K562 (cell line): ENCODE results near the gene SLFNL1. TPM values are rescaled to one million over a fixed set of nuclear protein-coding genes. Genes with fewer than 3 reads are reported as not detected.
A peak's percentile ranks its signal among the peaks of the same experiment; 100 is the strongest.

Experiments
- ATAC-seq: fragments of 200-7000 bp; cut with Tn5 transposase; 3 replicates; pipeline ENCODE4 v1.9.1; 2020; ENCODE audit warnings: moderate library complexity
- BruUV-seq: library from RNA; stranded (reverse); fragments of 400-500 nt; replicated peaks from 2 replicates; lab custom pipeline; 2021; lab: Mats Ljungman, UMichigan
- CTCF ChIA-PET: fragments of 300-600 bp; formaldehyde crosslinking; extraction: SDS; loops from one replicate; lab custom pipeline; 2021; ENCODE audit warnings: low intra/inter-chr PET ratio; lab: Yijun Ruan, JAX
- POLR2A ChIA-PET: fragments of 300-600, 350-650 bp; sonication (Branson Sonifier 250); formaldehyde crosslinking; extraction: SDS; loops from one replicate; lab custom pipeline; 2021; ENCODE audit warnings: antibody characterized with exemption, inconsistent platforms; lab: Yijun Ruan, JAX
- DNase-seq, 4 experiments: peaks; one replicate each; pipeline versions ENCODE4 v3.0.0 to v3.0.0-alpha.2; 2011 to 2018; ENCODE audit warnings: low spot score in 3 of 4, mixed read lengths in 3 of 4; ENCODE audit errors: extremely low read depth in 1 of 4
- FAIRE-seq: peaks from 2 replicates; lab custom pipeline; 2011; peaks lifted over from hg19 to GRCh38; lab: Jason Lieb, UNC
- H2AFZ ChIP-seq: 2 replicates; pipeline ENCODE4 v1.6.0; 2011; ENCODE audit warnings: low read depth, low read length, control low read depth, inconsistent platforms
- H3K27ac ChIP-seq: fragments of 200-600 bp; 3 replicates; pipeline ENCODE4 v1.8.0; 2011; ENCODE audit warnings: low read depth, mild to moderate bottlenecking, control low read depth, inconsistent platforms, low read length, moderate library complexity, mixed read lengths; ENCODE audit errors: extremely low read depth
- H3K27me3 ChIP-seq, 2 experiments: fragments of 300-600 bp in 1 of 2; 2 replicates in 1 of 2; 3 replicates in 1 of 2; pipeline versions ENCODE4 v1.6.0 to v1.8.0; 2011; ENCODE audit warnings: inconsistent platforms in 2 of 2, low read length in 2 of 2, mild to moderate bottlenecking in 1 of 2, mixed read lengths in 1 of 2, moderate library complexity in 1 of 2; ENCODE audit not compliant: control insufficient read depth in 2 of 2, insufficient read depth in 2 of 2
- H3K36me3 ChIP-seq: fragments of 300-600 bp; 3 replicates; pipeline ENCODE4 v1.8.0; 2011; ENCODE audit warnings: mild to moderate bottlenecking, low read length, inconsistent platforms; ENCODE audit not compliant: control insufficient read depth, insufficient read depth
- H3K4me1 ChIP-seq, 2 experiments: fragments of 200-600 bp in 1 of 2; replicated peaks in 1 of 2; 2 replicates in 1 of 2; 3 replicates in 1 of 2; pipeline versions ENCODE4 v1.5.1 to v1.8.0; 2011; ENCODE audit warnings: inconsistent platforms in 2 of 2, low read length in 2 of 2, mild to moderate bottlenecking in 1 of 2, mixed read lengths in 1 of 2, moderate library complexity in 1 of 2; ENCODE audit not compliant: control insufficient read depth in 2 of 2, insufficient read depth in 2 of 2
- H3K4me2 ChIP-seq: 2 replicates; pipeline ENCODE4 v1.6.1; 2011; ENCODE audit warnings: low read length, control low read depth, inconsistent platforms, mixed read lengths; ENCODE audit not compliant: insufficient read depth
- H3K4me3 ChIP-seq: fragments of 200-600 bp; sonication (generic), shearing (Covaris generic); 2 replicates; pipeline ENCODE4 v1.5.1; 2016; ENCODE audit warnings: control low read depth, inconsistent platforms
- H3K79me2 ChIP-seq: fragments of 200-600 bp; 3 replicates; pipeline ENCODE4 v1.8.0; 2011; ENCODE audit warnings: low read length, inconsistent platforms; ENCODE audit not compliant: control insufficient read depth, insufficient read depth
- H3K9ac ChIP-seq, 2 experiments: 2 replicates each; pipeline versions ENCODE4 v1.6.0 to v1.6.1; 2011; ENCODE audit warnings: low read depth in 2 of 2, low read length in 2 of 2, control low read depth in 1 of 2, inconsistent platforms in 1 of 2, mild to moderate bottlenecking in 1 of 2, mixed read lengths in 1 of 2; ENCODE audit not compliant: insufficient read depth in 1 of 2
- H3K9me1 ChIP-seq: one replicate; pipeline ENCODE4 v1.6.0; 2011; ENCODE audit warnings: inconsistent platforms, mild to moderate bottlenecking, low read length, moderate library complexity; ENCODE audit not compliant: control insufficient read depth, insufficient read depth
- H3K9me3 ChIP-seq: replicated peaks from 2 replicates; pipeline ENCODE4 v1.5.1; 2011; ENCODE audit warnings: low read depth, low read length, inconsistent platforms; ENCODE audit not compliant: control insufficient read depth, insufficient read depth
- H4K20me1 ChIP-seq: replicated peaks from 2 replicates; pipeline ENCODE4 v1.6.1; 2011; ENCODE audit warnings: low read length, inconsistent platforms, mixed read lengths; ENCODE audit not compliant: control insufficient read depth, insufficient read depth
- ESRRA ChIP-seq: fragments of 450-650 bp; IDR thresholded peaks from 2 replicates; pipeline ENCODE4 v1.6.1; 2014; ENCODE audit warnings: low read depth, mild to moderate bottlenecking, moderate library complexity, borderline replicate concordance
- HDGF ChIP-seq: fragments of 450-650 bp; IDR thresholded peaks from 2 replicates; pipeline ENCODE4 v1.6.1; 2016
- MBD2 ChIP-seq: sonication (generic); IDR thresholded peaks from 2 replicates; pipeline ENCODE4 v1.6.1; 2016; ENCODE audit warnings: low read depth, borderline replicate concordance
- MEIS2 ChIP-seq: fragments of 450-650 bp; IDR thresholded peaks from 2 replicates; pipeline ENCODE4 v1.6.1; 2014; ENCODE audit warnings: mild to moderate bottlenecking; ENCODE audit not compliant: partially characterized antibody
- NCOA4 ChIP-seq: fragments of 450-650 bp; IDR thresholded peaks from 2 replicates; pipeline ENCODE4 v1.6.1; 2018; ENCODE audit warnings: mild to moderate bottlenecking; ENCODE audit not compliant: partially characterized antibody
- RUNX1 ChIP-seq: sonication (generic); IDR thresholded peaks from 2 replicates; pipeline ENCODE4 v1.6.1; 2016; ENCODE audit warnings: antibody characterized with exemption, low read depth
- TAL1 ChIP-seq: fragments of 450-650 bp; IDR thresholded peaks from 2 replicates; pipeline ENCODE4 v1.6.1; 2016; ENCODE audit warnings: mild to moderate bottlenecking
- TEAD1 ChIP-seq, 2 experiments: fragments of 450-650 bp in 1 of 2; sonication (generic) in 1 of 2; formaldehyde crosslinking; IDR thresholded peaks; 2 replicates each; pipeline versions ENCODE4 v1.4.0 to v1.8.0; 2020 to 2022; ENCODE audit warnings: mild to moderate bottlenecking in 2 of 2, missing genetic modification reagents in 1 of 2
- TEAD4 ChIP-seq, 2 experiments: sonication (generic) in 1 of 2; formaldehyde crosslinking in 1 of 2; IDR thresholded peaks; 2 replicates each; pipeline versions ENCODE4 v1.6.1 to v1.8.0; 2012 to 2022; ENCODE audit warnings: borderline replicate concordance in 1 of 2, inconsistent platforms in 1 of 2, low read length in 1 of 2, mild to moderate bottlenecking in 1 of 2, missing genetic modification reagents in 1 of 2
- ZNF174 ChIP-seq: fragments of 250-450 bp; sonication (Bioruptor Pico); IDR thresholded peaks from 2 replicates; pipeline ENCODE4 v1.4.0; 2020; ENCODE audit warnings: mild to moderate bottlenecking
- WGBS: fragments of 100-300 bp; shearing (Covaris generic); methylation state at CpG from one replicate; pipeline ENCODE4 v1.1.6; 2016; ENCODE audit warnings: low coverage, mixed read lengths; ENCODE audit not compliant: insufficient coverage; ENCODE audit errors: missing lambda C conversion rate; 5-methylcytosine and 5-hydroxymethylcytosine counted together
- in situ Hi-C: fragments of 300-500 bp; cut with MboI; formaldehyde crosslinking; loops from 4 replicates; pipeline ENCODE4 v1.15.0; 2018; ENCODE audit warnings: inconsistent platforms, mixed read lengths
- intact Hi-C: fragments of 100-400 bp; cut with micrococcal nuclease; formaldehyde crosslinking; loops from 2 replicates; pipeline ENCODE4 v1.14.2; 2022
- polyA plus RNA-seq, 8 experiments: library from polyadenylated mRNA; depleted of rRNA in 4 of 8; stranded (reverse) in 5 of 8; unstranded in 3 of 8; fragments of >200 nt; fragmentation: Nextera tagmentation in 2 of 8; fragmentation: Illumina TruSeq in 1 of 8; extraction: Ambion mirVana in 2 of 8; extraction: Trizol in 1 of 8; gene quantifications; 2 replicates each; pipeline versions ENCODE4 v1.2.1 to v1.2.3, GENCODE V29; 2011 to 2014; ENCODE audit warnings: inconsistent platforms in 1 of 8, missing spikeins in 1 of 8
- total RNA-seq, 7 experiments: library from RNA; depleted of rRNA in 6 of 7; stranded (reverse); fragments of >200 nt in 6 of 7; fragmentation: Illumina TruSeq in 2 of 7; extraction: Trizol in 2 of 7; gene quantifications; 2 replicates each; pipeline versions ENCODE4 v1.2.1 to v1.2.3, GENCODE V29; 2011 to 2021; ENCODE audit warnings: low replicate concordance in 1 of 7
- TF ChIP-seq, protein P1 (sequence below): sonication (generic); formaldehyde crosslinking; IDR thresholded peaks from 2 replicates; pipeline ENCODE4 v1.5.0; 2020; ENCODE audit warnings: missing genetic modification reagents
- TF ChIP-seq, protein P2 (sequence below), 2 experiments: fragments of 450-650 bp in 1 of 2; sonication (generic) in 1 of 2; formaldehyde crosslinking in 1 of 2; IDR thresholded peaks; 2 replicates each; pipeline versions ENCODE4 v1.7.1 to v1.9.0; 2016 to 2022; ENCODE audit warnings: inconsistent platforms in 1 of 2, mild to moderate bottlenecking in 1 of 2, missing genetic modification reagents in 1 of 2

SLFNL1 gene
- total and polyA plus RNA-seq, 9 of the 15 experiments (the other 6 are each of a cell fraction or from before 2014, with no cell fraction given), result 0.05 to 0.14 (median 0.06) TPM; not detected in 5

DNA sequence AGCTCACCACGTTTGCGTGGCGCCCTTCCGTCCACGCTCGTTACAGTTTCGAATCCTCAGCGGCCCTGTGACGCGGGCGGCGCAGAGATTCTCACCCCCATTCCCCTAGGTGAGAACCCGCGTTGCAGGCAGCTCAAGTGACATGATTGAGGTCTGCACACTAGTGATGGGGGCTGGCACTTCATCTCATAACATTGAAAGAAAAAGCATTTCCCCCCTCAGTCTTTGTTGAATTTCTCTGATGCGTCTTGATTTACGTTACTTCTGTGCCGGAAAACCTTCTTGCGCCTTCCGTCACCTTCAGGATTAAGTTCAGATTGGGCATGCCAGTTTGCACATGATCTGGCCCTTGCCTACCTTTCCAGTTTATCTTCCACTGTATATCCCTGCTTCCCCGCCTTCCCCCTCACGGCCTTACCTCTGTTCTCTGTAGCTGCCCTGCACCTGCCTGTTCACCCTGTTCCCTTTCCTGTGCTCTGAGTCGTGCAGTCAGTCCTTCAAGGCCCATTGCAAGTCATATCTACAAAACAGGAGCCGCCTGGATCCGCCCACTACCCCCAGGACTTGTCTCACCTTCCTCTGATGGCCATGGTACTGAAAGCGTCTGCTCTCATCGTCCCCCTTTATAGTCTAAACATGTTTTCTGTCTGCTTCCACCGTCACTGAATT lies 40.9 kb downstream of the SLFNL1 start:
- POLR2A ChIA-PET, result interaction anchor here (0.6 to 3.2 kb wide), 14 partner anchors 9 to 927 kb away, joined by 3 to 19 read pairs (median 3); partner anchors contain the start of gene SLFNL1
- Histone ChIP-seq H2AFZ (peak overlapping the region; percentile 57), H3K79me2 (peaks cover 55% of the 10 kb centered on the region)
- TF ChIP-seq ESRRA (0 out of 2 replicates have a peak, but pooled peaks have one; percentile 19), HDGF (peak; percentile 93), MBD2 (no peak), TEAD1 (CRISPR knock-in tag; IDR thresholded peaks at IDR 0.05) (no peak), TEAD4 (IDR thresholded peaks at IDR 0.05; ENCODE audit: low read length) (no peak; the same call in 1 of the 2 replicates), TEAD4 (CRISPR knock-in tag; IDR thresholded peaks at IDR 0.05; ENCODE audit: borderline replicate concordance) (no peak), RUNX1 (no peak), ZNF174 (no peak), TAL1 (0 out of 2 replicates have a peak, but pooled peaks have one; percentile 17), NCOA4 (no peak), MEIS2 (no peak)
- TF ChIP-seq, protein P1, sequence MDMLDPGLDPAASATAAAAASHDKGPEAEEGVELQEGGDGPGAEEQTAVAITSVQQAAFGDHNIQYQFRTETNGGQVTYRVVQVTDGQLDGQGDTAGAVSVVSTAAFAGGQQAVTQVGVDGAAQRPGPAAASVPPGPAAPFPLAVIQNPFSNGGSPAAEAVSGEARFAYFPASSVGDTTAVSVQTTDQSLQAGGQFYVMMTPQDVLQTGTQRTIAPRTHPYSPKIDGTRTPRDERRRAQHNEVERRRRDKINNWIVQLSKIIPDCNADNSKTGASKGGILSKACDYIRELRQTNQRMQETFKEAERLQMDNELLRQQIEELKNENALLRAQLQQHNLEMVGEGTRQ, result no peak
- TF ChIP-seq, protein P2, sequence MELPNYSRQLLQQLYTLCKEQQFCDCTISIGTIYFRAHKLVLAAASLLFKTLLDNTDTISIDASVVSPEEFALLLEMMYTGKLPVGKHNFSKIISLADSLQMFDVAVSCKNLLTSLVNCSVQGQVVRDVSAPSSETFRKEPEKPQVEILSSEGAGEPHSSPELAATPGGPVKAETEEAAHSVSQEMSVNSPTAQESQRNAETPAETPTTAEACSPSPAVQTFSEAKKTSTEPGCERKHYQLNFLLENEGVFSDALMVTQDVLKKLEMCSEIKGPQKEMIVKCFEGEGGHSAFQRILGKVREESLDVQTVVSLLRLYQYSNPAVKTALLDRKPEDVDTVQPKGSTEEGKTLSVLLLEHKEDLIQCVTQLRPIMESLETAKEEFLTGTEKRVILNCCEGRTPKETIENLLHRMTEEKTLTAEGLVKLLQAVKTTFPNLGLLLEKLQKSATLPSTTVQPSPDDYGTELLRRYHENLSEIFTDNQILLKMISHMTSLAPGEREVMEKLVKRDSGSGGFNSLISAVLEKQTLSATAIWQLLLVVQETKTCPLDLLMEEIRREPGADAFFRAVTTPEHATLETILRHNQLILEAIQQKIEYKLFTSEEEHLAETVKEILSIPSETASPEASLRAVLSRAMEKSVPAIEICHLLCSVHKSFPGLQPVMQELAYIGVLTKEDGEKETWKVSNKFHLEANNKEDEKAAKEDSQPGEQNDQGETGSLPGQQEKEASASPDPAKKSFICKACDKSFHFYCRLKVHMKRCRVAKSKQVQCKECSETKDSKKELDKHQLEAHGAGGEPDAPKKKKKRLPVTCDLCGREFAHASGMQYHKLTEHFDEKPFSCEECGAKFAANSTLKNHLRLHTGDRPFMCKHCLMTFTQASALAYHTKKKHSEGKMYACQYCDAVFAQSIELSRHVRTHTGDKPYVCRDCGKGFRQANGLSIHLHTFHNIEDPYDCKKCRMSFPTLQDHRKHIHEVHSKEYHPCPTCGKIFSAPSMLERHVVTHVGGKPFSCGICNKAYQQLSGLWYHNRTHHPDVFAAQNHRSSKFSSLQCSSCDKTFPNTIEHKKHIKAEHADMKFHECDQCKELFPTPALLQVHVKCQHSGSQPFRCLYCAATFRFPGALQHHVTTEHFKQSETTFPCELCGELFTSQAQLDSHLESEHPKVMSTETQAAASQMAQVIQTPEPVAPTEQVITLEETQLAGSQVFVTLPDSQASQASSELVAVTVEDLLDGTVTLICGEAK (IDR thresholded peaks at IDR 0.05), result peak; percentile 43; the same call in 1 of the 2 replicates
- TF ChIP-seq, protein P2 (CRISPR knock-in tag; IDR thresholded peaks at IDR 0.05), result no peak

More for the DNA sequence above, 40.9 kb downstream of the SLFNL1 start:
- Histone ChIP-seq H3K4me3 (peak overlapping the region; percentile 72), H4K20me1 (peaks cover 11% of the 10 kb centered on the region), H3K4me1 (peaks cover 23 to 31% of the 10 kb centered on the region in 2 experiments), H3K4me2 (peak overlapping the region; percentile 95), H3K36me3 (peaks cover 48% of the 10 kb centered on the region), H3K27ac (peak overlapping the region; percentile 97), H3K9me1 (peaks cover 4% of the 10 kb centered on the region), H3K9ac (peak overlapping the region; percentile 85 to 99), H3K27me3 (no peaks in the 10 kb centered on the region), H3K9me3 (no peaks in the 10 kb centered on the region)
- peak; percentile 69 for ATAC-seq
- no TSS peak for BruUV-seq
- in situ Hi-C loops, result no loop called here
- CTCF ChIA-PET, result no interaction called here
- peak; percentile 42 to 83 (median 58) for DNase-seq
- under 1% methylated on average over 26 of the region's 27 CpGs for WGBS
- peak; percentile 94 for FAIRE-seq
- intact Hi-C loops, result no loop called here
